AG20443 (cell line): ENCODE measurements around the gene JMJD8.

Experiments
- DNase-seq: peaks from one replicate; pipeline ENCODE4 v3.0.0; 2012; ENCODE audit warnings: low spot score, mixed read lengths

JMJD8 gene

GRCh38 chr16:689175-689897, 5.2 kb upstream of the JMJD8 start:
- no peak for DNase-seq

- no peak for DNase-seq
These were observed 3.4 kb upstream of the JMJD8 start for GRCh38 chr16:687499-687898.

- no peak for DNase-seq
These were observed 2.5 kb upstream of the JMJD8 start for GRCh38 chr16:686459-687260.

GRCh38 chr16:685967-686366, 1.8 kb upstream of the JMJD8 start:
- DNase-seq: peak; percentile 42

GRCh38 chr16:684961-685696, 995 bp upstream of the JMJD8 start:
- no peak for DNase-seq

GRCh38 chr16:683396-684070, 601 bp downstream of the JMJD8 start:
- no peak for DNase-seq

- DNase-seq: no peak
These were observed 1.4 kb downstream of the JMJD8 start for GRCh38 chr16:682493-683395.

GRCh38 chr16:681746-682427, 2.2 kb downstream of the JMJD8 start:
- DNase-seq: no peak

- no peak for DNase-seq
These were observed 3.0 kb downstream of the JMJD8 start for GRCh38 chr16:680967-681745.

- DNase-seq: no peak
These were observed 3.5 kb downstream of the JMJD8 start for GRCh38 chr16:680625-680945.

GRCh38 chr16:679814-680624, 4.1 kb downstream of the JMJD8 start, which contains the start of gene STUB1:
STUB1 (plus strand) TSS chr16:680410; CDS start chr16:680526, 116 bp downstream.
- peak; percentile 96 for DNase-seq

GRCh38 chr16:678858-679813, 5.0 kb downstream of the JMJD8 start:
- peak; percentile 40 for DNase-seq

GRCh38 chr16:678209-678857, 5.8 kb downstream of the JMJD8 start:
- DNase-seq: no peak

GRCh38 chr16:677316-678190, 6.6 kb downstream of the JMJD8 start:
- no peak for DNase-seq

- DNase-seq: no peak
These were observed 7.2 kb downstream of the JMJD8 start for GRCh38 chr16:676913-677312.

GRCh38 chr16:676565-676902, 7.6 kb downstream of the JMJD8 start:
- DNase-seq: no peak
